Smooth muscle cell (in vitro differentiated cells): ENCODE results near the gene NBPF3. TPM values are rescaled to one million over a fixed set of nuclear protein-coding genes. Genes with fewer than 3 reads are reported as not detected.

Source experiments
- DNase-seq: peaks from one replicate; lab custom pipeline; 2025; ENCODE audit not compliant: unreplicated experiment; lab: John Stamatoyannopoulos, UW
- H2AFZ ChIP-seq: fragments of 200-600 bp; sonication (generic); 2 replicates; pipeline ENCODE4 v1.6.0; 2016; ENCODE audit warnings: antibody characterized with exemption, low read depth, mild to moderate bottlenecking
- H3F3A ChIP-seq: fragments of 200-600 bp; sonication (generic); 2 replicates; pipeline ENCODE4 v1.6.0; 2017; ENCODE audit warnings: antibody characterized with exemption, low read depth
- H3K27ac ChIP-seq: fragments of 200-600 bp; sonication (generic); 2 replicates; pipeline ENCODE4 v1.5.1; 2016; ENCODE audit warnings: low read depth, mild to moderate bottlenecking
- H3K27me3 ChIP-seq: fragments of 200-600 bp; sonication (generic); 2 replicates; pipeline ENCODE4 v1.6.1; 2016; ENCODE audit warnings: low read depth, mild to moderate bottlenecking
- H3K36me3 ChIP-seq: fragments of 200-600 bp; sonication (generic); 2 replicates; pipeline ENCODE4 v1.5.1; 2016; ENCODE audit warnings: low read depth
- H3K4me1 ChIP-seq: fragments of 200-600 bp; sonication (generic); 2 replicates; pipeline ENCODE4 v1.5.1; 2016; ENCODE audit warnings: low read depth
- H3K4me2 ChIP-seq: fragments of 200-600 bp; sonication (generic); 2 replicates; pipeline ENCODE4 v1.6.0; 2016; ENCODE audit warnings: mild to moderate bottlenecking
- H3K4me3 ChIP-seq: fragments of 200-600 bp; sonication (generic); 2 replicates; pipeline ENCODE4 v1.5.1; 2016; ENCODE audit warnings: mild to moderate bottlenecking
- H3K79me2 ChIP-seq: fragments of 200-600 bp; sonication (generic); 2 replicates; pipeline ENCODE4 v1.6.0; 2016; ENCODE audit warnings: low read depth, mild to moderate bottlenecking
- H3K9ac ChIP-seq: fragments of 200-600 bp; sonication (generic); 2 replicates; pipeline ENCODE4 v1.6.0; 2016; ENCODE audit warnings: low read depth
- H3K9me3 ChIP-seq: fragments of 200-600 bp; sonication (generic); replicated peaks from 2 replicates; pipeline ENCODE4 v1.5.1; 2016; ENCODE audit warnings: low read depth
- H4K20me1 ChIP-seq: fragments of 200-600 bp; sonication (generic); 2 replicates; pipeline ENCODE4 v1.6.0; 2016; ENCODE audit warnings: low read depth
- WGBS: methylation state at CpG from one replicate; pipeline ENCODE4 v1.1.7; 2016; ENCODE audit warnings: low lambda C conversion rate; 5-methylcytosine and 5-hydroxymethylcytosine counted together
- polyA plus RNA-seq: library from polyadenylated mRNA; unstranded; fragments of >200 nt; fragmentation: Nextera tagmentation; extraction: Ambion mirVana; gene quantifications from 2 replicates; pipeline ENCODE4 v1.2.1, GENCODE V29; 2016
- total RNA-seq: library from RNA; depleted of rRNA; stranded (reverse); fragments of >200 nt; gene quantifications from 2 replicates; pipeline ENCODE4 v1.2.3, GENCODE V29; 2014
- TF ChIP-seq, protein P1 (sequence below): fragments of 200-600 bp; sonication (generic); IDR thresholded peaks from 2 replicates; pipeline ENCODE4 v1.5.1; 2017; ENCODE audit warnings: borderline replicate concordance, mild to moderate bottlenecking, antibody characterized with exemption; ENCODE audit not compliant: insufficient read depth, poor library complexity, severe bottlenecking

Gene NBPF3
- total and polyA plus RNA-seq, 2 experiments from 2014 or later: 7.5 to 11.0 TPM

GRCh38 chr1:21531241-21531640 lies 91.3 kb downstream of the NBPF3 start:
- no peak overlapping the region for H3K4me3 ChIP-seq
- TF ChIP-seq, protein P1, sequence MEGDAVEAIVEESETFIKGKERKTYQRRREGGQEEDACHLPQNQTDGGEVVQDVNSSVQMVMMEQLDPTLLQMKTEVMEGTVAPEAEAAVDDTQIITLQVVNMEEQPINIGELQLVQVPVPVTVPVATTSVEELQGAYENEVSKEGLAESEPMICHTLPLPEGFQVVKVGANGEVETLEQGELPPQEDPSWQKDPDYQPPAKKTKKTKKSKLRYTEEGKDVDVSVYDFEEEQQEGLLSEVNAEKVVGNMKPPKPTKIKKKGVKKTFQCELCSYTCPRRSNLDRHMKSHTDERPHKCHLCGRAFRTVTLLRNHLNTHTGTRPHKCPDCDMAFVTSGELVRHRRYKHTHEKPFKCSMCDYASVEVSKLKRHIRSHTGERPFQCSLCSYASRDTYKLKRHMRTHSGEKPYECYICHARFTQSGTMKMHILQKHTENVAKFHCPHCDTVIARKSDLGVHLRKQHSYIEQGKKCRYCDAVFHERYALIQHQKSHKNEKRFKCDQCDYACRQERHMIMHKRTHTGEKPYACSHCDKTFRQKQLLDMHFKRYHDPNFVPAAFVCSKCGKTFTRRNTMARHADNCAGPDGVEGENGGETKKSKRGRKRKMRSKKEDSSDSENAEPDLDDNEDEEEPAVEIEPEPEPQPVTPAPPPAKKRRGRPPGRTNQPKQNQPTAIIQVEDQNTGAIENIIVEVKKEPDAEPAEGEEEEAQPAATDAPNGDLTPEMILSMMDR: no peak
- no peaks in the 10 kb centered on the region for H4K20me1 ChIP-seq
- H3K9ac ChIP-seq: no peak overlapping the region
- H3K4me1 ChIP-seq: no peaks in the 10 kb centered on the region
- H3K79me2 ChIP-seq: no peaks in the 10 kb centered on the region
- WGBS: 98% methylated on average over 5 of the region's 5 CpGs
- no peak overlapping the region for H3K27ac ChIP-seq
- H3K36me3 ChIP-seq: no peaks in the 10 kb centered on the region
- H3K9me3 ChIP-seq: no peaks in the 10 kb centered on the region
- H3K27me3 ChIP-seq: no peaks in the 10 kb centered on the region
- no peaks in the 10 kb centered on the region for H3F3A ChIP-seq
- no peak overlapping the region for H2AFZ ChIP-seq
- DNase-seq: no peak
- no peak overlapping the region for H3K4me2 ChIP-seq

- 93% methylated on average over 3 of the region's 3 CpGs for WGBS
- no peak overlapping the region for H3K27ac ChIP-seq
- no peak overlapping the region for H3K4me3 ChIP-seq
- H3F3A ChIP-seq: no peaks in the 10 kb centered on the region
- no peaks in the 10 kb centered on the region for H3K4me1 ChIP-seq
- H3K9ac ChIP-seq: no peak overlapping the region
- H3K27me3 ChIP-seq: no peaks in the 10 kb centered on the region
- no peak overlapping the region for H2AFZ ChIP-seq
- no peaks in the 10 kb centered on the region for H3K79me2 ChIP-seq
- H4K20me1 ChIP-seq: no peaks in the 10 kb centered on the region
- TF ChIP-seq, protein P1: no peak
- no peaks in the 10 kb centered on the region for H3K36me3 ChIP-seq
- H3K9me3 ChIP-seq: no peaks in the 10 kb centered on the region
- DNase-seq: no peak
- H3K4me2 ChIP-seq: no peak overlapping the region
These were observed 92.6 kb downstream of the NBPF3 start for GRCh38 chr1:21532496-21532895.

GRCh38 chr1:21532992-21533534 lies 93.1 kb downstream of the NBPF3 start:
- H3K4me2 ChIP-seq: no peak overlapping the region
- TF ChIP-seq, protein P1: no peak

GRCh38 chr1:21534146-21534545 lies 94.2 kb downstream of the NBPF3 start:
- Histone ChIP-seq H3K79me2 (no peaks in the 10 kb centered on the region), H4K20me1 (no peaks in the 10 kb centered on the region), H2AFZ (no peak overlapping the region), H3K4me2 (no peak overlapping the region), H3K9me3 (no peaks in the 10 kb centered on the region), H3K27me3 (no peaks in the 10 kb centered on the region), H3K4me3 (no peak overlapping the region), H3K9ac (no peak overlapping the region), H3F3A (no peaks in the 10 kb centered on the region), H3K27ac (no peak overlapping the region), H3K36me3 (no peaks in the 10 kb centered on the region), H3K4me1 (no peaks in the 10 kb centered on the region)
- DNase-seq: no peak
- TF ChIP-seq, protein P1: no peak
- WGBS: 90% methylated on average over 5 of the region's 5 CpGs

More at GRCh38 chr1:21532992-21533534, 93.1 kb downstream of the NBPF3 start:
- no peaks in the 10 kb centered on the region for H4K20me1 ChIP-seq
- H3K27ac ChIP-seq: no peak overlapping the region
- DNase-seq: no peak
- H3F3A ChIP-seq: no peaks in the 10 kb centered on the region
- no peaks in the 10 kb centered on the region for H3K9me3 ChIP-seq
- WGBS: 89% methylated on average over 4 of the region's 4 CpGs
- H3K27me3 ChIP-seq: no peaks in the 10 kb centered on the region
- H3K36me3 ChIP-seq: no peaks in the 10 kb centered on the region
- H3K79me2 ChIP-seq: no peaks in the 10 kb centered on the region
- H3K4me1 ChIP-seq: no peaks in the 10 kb centered on the region
- H3K4me3 ChIP-seq: no peak overlapping the region
- H2AFZ ChIP-seq: no peak overlapping the region
- H3K9ac ChIP-seq: no peak overlapping the region

Other genes starting within 250 kb of the NBPF3 start
- gene ECE1, start 149.7 kb upstream of the NBPF3 start, total RNA-seq: 63.8 and 129 TPM in 2 replicates
- 101 and 108 TPM in 2 replicates for gene ECE1, start 149.7 kb upstream of the NBPF3 start, polyA plus RNA-seq
- gene ALPL, start 69.3 kb downstream of the NBPF3 start, total RNA-seq: 4.6 and 5.4 TPM in 2 replicates
- gene ALPL, start 69.3 kb downstream of the NBPF3 start, polyA plus RNA-seq: 8.3 and 10.3 TPM in 2 replicates
- gene RAP1GAP, start 229.2 kb downstream of the NBPF3 start, total RNA-seq: 0.99 and 3.0 TPM in 2 replicates
- 3.9 and 4.1 TPM in 2 replicates for gene RAP1GAP, start 229.2 kb downstream of the NBPF3 start, polyA plus RNA-seq